Hepatocyte (in vitro differentiated cells): ENCODE data around the gene CEACAM8.

Experiments used
- EZH2phosphoT487 ChIP-seq: fragments of 200-600 bp; sonication (generic); IDR thresholded peaks from one replicate; pipeline ENCODE4 v1.6.1; 2018; ENCODE audit warnings: antibody characterized with exemption, mild to moderate bottlenecking, low read depth, moderate library complexity; ENCODE audit not compliant: unreplicated experiment, severe bottlenecking
- TF ChIP-seq, protein P1 (sequence below): fragments of 200-600 bp; sonication (generic); IDR thresholded peaks from 2 replicates; pipeline ENCODE4 v1.5.1; 2016; ENCODE audit warnings: antibody characterized with exemption, mild to moderate bottlenecking; ENCODE audit not compliant: poor library complexity

GRCh38 chr19:42571116-42571515 lies 23.6 kb downstream of the CEACAM8 start:
- TF ChIP-seq, protein P1, sequence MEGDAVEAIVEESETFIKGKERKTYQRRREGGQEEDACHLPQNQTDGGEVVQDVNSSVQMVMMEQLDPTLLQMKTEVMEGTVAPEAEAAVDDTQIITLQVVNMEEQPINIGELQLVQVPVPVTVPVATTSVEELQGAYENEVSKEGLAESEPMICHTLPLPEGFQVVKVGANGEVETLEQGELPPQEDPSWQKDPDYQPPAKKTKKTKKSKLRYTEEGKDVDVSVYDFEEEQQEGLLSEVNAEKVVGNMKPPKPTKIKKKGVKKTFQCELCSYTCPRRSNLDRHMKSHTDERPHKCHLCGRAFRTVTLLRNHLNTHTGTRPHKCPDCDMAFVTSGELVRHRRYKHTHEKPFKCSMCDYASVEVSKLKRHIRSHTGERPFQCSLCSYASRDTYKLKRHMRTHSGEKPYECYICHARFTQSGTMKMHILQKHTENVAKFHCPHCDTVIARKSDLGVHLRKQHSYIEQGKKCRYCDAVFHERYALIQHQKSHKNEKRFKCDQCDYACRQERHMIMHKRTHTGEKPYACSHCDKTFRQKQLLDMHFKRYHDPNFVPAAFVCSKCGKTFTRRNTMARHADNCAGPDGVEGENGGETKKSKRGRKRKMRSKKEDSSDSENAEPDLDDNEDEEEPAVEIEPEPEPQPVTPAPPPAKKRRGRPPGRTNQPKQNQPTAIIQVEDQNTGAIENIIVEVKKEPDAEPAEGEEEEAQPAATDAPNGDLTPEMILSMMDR: no peak
- TF ChIP-seq EZH2phosphoT487: no peak
